ENCODE data around the gene UQCRC2.

DNA sequence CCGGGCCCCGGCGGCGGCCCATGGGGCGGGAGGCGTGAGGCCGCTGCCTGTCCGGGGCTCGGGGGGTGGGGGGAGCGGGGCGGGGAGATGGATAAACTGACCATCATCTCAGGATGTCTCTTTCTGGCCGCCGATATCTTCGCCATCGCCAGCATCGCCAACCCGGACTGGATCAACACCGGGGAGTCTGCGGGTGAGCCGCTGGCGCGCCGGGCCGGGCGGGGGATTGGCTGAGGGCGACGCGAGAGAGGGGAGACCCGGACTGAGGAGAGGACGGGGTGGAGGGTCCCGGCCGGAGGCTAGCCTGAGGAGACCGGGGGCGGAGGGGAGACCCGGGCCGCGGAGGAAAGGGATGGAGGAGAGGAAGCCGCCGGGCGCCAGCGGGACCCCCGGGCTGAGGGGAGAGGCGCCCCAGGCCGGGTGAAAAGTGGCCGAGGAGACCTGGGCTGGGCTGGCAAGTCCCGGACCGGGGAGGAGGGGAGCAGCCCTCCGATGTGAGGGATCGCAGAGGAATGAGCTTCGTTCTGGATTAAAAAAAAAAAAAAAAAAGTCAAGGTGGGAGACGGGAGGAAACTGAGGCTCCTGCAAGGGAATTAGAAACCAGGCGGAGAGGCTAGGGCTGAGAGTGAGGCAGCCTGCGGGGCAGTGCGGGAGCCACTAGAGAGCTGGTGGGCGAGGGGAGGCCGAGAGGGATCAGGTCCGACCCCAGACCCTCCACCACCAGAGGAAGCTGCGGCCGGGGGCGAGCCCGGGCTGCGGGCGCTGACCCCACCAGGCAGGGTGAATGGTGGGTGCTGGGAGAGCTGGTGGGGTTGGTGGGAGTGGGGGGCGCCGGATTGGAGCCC lies 55.3 kb downstream of the UQCRC2 start:
- no peak for TF ChIP-seq CTCF (IDR thresholded peaks at IDR 0.05)
- TF ChIP-seq ZFX (IDR thresholded peaks at IDR 0.05; ENCODE audit: borderline replicate concordance), result no peak
